AG04450 (cell line): ENCODE results near the gene HORMAD2. TPM values are rescaled to one million over a fixed set of nuclear protein-coding genes. Genes with fewer than 3 reads are reported as not detected.
"Not testable (repeated sequence)": the region's sequence is repeated elsewhere in the genome, so short reads cannot be mapped to it uniquely, and the experiment has no call there.

Experiments used
- CTCF ChIA-PET: fragments of 300-600, 350-600 bp; formaldehyde crosslinking; extraction: SDS; loops from one replicate; lab custom pipeline; 2022; ENCODE audit warnings: antibody characterized with exemption, inconsistent platforms; lab: Charles Lee
- POLR2A ChIA-PET: fragments of 350-600 bp; formaldehyde crosslinking; extraction: SDS; loops from one replicate; lab custom pipeline; 2021; ENCODE audit warnings: antibody characterized with exemption, inconsistent platforms; lab: Yijun Ruan, JAX
- DNase-seq: peaks from one replicate; pipeline ENCODE4 v3.0.0-alpha.2; 2011; ENCODE audit warnings: low read depth, low spot score
- H3K27ac ChIP-seq: one replicate; pipeline ENCODE4 v1.5.1; 2012; ENCODE audit warnings: low read depth, low read length, control low read depth
- H3K27me3 ChIP-seq: one replicate; pipeline ENCODE4 v1.6.0; 2012; ENCODE audit warnings: low read length; ENCODE audit not compliant: control insufficient read depth, insufficient read depth
- H3K4me3 ChIP-seq: 2 replicates; pipeline ENCODE4 v1.5.1; 2011; ENCODE audit warnings: mild to moderate bottlenecking, low read depth, low read length, control low read depth
- H3K9me3 ChIP-seq: 2 replicates; pipeline ENCODE4 v1.5.1; 2012; ENCODE audit warnings: low read length; ENCODE audit not compliant: control insufficient read depth, insufficient read depth
- CTCF ChIP-seq: IDR thresholded peaks from 2 replicates; pipeline ENCODE4 v1.5.1; 2011; ENCODE audit warnings: low read depth, low read length, control low read depth, inconsistent platforms
- polyA plus RNA-seq: library from polyadenylated mRNA; depleted of rRNA; stranded (reverse); fragments of >200 nt; gene quantifications from 2 replicates; pipeline ENCODE4 v1.2.3, GENCODE V29; 2011

HORMAD2 gene
- polyA plus RNA-seq, 1 experiment, result not detected

- ChIA-PET POLR2A (no interaction called here), CTCF (interaction anchor here (0.5 kb wide), 1 partner anchor 113 kb away, joined by 3 read pairs; no protein-coding TSS in a partner anchor)
- H3K27ac ChIP-seq, result no peak overlapping the region
- H3K4me3 ChIP-seq, result no peak overlapping the region
- H3K9me3 ChIP-seq, result peaks cover 6% of the 10 kb centered on the region; the same call in 1 of the 2 replicates
- no peak for DNase-seq
- H3K27me3 ChIP-seq, result no peaks in the 10 kb centered on the region
- no peak for TF ChIP-seq CTCF
Observed at GRCh38 chr22:30214703-30215407, 134.6 kb downstream of the HORMAD2 start.

- H3K4me3 ChIP-seq, H3K9me3 ChIP-seq, H3K27me3 ChIP-seq, POLR2A ChIA-PET, DNase-seq, H3K27ac ChIP-seq: not testable (repeated sequence)
- CTCF ChIA-PET, result interaction anchor here (1.0 kb wide), 1 partner anchor 108 kb away, joined by 3 read pairs; no protein-coding TSS in a partner anchor
Observed at GRCh38 chr22:30216272-30216671, 136.0 kb downstream of the HORMAD2 start.

GRCh38 chr22:30216710-30217109 is 136.4 kb downstream of the HORMAD2 start:
- no peak overlapping the region for H3K4me3 ChIP-seq
- H3K27me3 ChIP-seq, result no peaks in the 10 kb centered on the region
- ChIA-PET POLR2A (no interaction called here), CTCF (interaction anchor here (1.0 kb wide), 1 partner anchor 108 kb away, joined by 3 read pairs; no protein-coding TSS in a partner anchor)
- no peak overlapping the region for H3K27ac ChIP-seq
- TF ChIP-seq CTCF, result no peak
- DNase-seq, result no peak
- no peaks in the 10 kb centered on the region; the same call in 1 of the 2 replicates for H3K9me3 ChIP-seq

GRCh38 chr22:30217698-30218560 is 137.7 kb downstream of the HORMAD2 start:
- no peaks in the 10 kb centered on the region for H3K27me3 ChIP-seq
- TF ChIP-seq CTCF, result no peak
- POLR2A ChIA-PET, result no interaction called here
- H3K9me3 ChIP-seq, result no peaks in the 10 kb centered on the region; the same call in 1 of the 2 replicates
- H3K27ac ChIP-seq, result peak overlapping the region; percentile 39
- H3K4me3 ChIP-seq, result no peak overlapping the region
- no peak for DNase-seq
- CTCF ChIA-PET, result no interaction called here

GRCh38 chr22:30219049-30219654 is 138.9 kb downstream of the HORMAD2 start:
- ChIA-PET CTCF (no interaction called here), POLR2A (no interaction called here)
- no peak overlapping the region for H3K4me3 ChIP-seq
- no peak for DNase-seq
- peak; percentile 32 for TF ChIP-seq CTCF
- H3K27ac ChIP-seq, result no peak overlapping the region
- no peaks in the 10 kb centered on the region; the same call in 1 of the 2 replicates for H3K9me3 ChIP-seq
- no peaks in the 10 kb centered on the region for H3K27me3 ChIP-seq
